GM13976 (cell line): ENCODE results near the gene TBC1D19.
"Not testable (repeated sequence)": the region's sequence is repeated elsewhere in the genome, so short reads cannot be mapped to it uniquely, and the experiment has no call there.

ENCODE experiments used
- DNase-seq: peaks from one replicate; pipeline ENCODE4 v3.0.0; 2012; ENCODE audit warnings: low spot score
- CTCF ChIP-seq: IDR thresholded peaks from 2 replicates; pipeline ENCODE4 v1.5.1; 2012; ENCODE audit warnings: borderline replicate concordance, mild to moderate bottlenecking; ENCODE audit not compliant: insufficient read depth; ENCODE audit errors: extremely low read depth, missing control alignments, control extremely low read depth
- in situ Hi-C: fragments of 300-500 bp; cut with MboI; formaldehyde crosslinking; loops from one replicate; pipeline ENCODE4 v1.12.0; 2022; ENCODE audit warnings: low sequenced_read_pairs, mixed read lengths, inconsistent platforms; ENCODE audit not compliant: unreplicated experiment

Gene TBC1D19

GRCh38 chr4:26583865-26584652 is at the start of gene TBC1D19:
TSS of gene TBC1D19 (plus strand) at chr4:26584084. CDS start at chr4:26584194, 110 bp downstream.
- DNase-seq: peak; percentile 88
- TF ChIP-seq CTCF: no peak
- in situ Hi-C loops: no loop called here

GRCh38 chr4:26542991-26543390 is 40.9 kb upstream of the TBC1D19 start:
- DNase-seq: no peak

GRCh38 chr4:26544421-26544820 is 39.5 kb upstream of the TBC1D19 start:
- no peak for TF ChIP-seq CTCF
- in situ Hi-C loops: no loop called here
- DNase-seq: no peak

More at GRCh38 chr4:26542991-26543390, 40.9 kb upstream of the TBC1D19 start:
- no peak for TF ChIP-seq CTCF
- in situ Hi-C loops: no loop called here

GRCh38 chr4:26548379-26548778 is 35.5 kb upstream of the TBC1D19 start:
- in situ Hi-C loops, DNase-seq: not testable (repeated sequence)

- TF ChIP-seq CTCF: no peak
Observed at GRCh38 chr4:26557164-26557563, 26.7 kb upstream of the TBC1D19 start.

GRCh38 chr4:26558166-26558895 is 25.6 kb upstream of the TBC1D19 start:
- no peak for DNase-seq
- in situ Hi-C loops: no loop called here
- no peak for TF ChIP-seq CTCF

More at GRCh38 chr4:26557164-26557563, 26.7 kb upstream of the TBC1D19 start:
- DNase-seq: no peak
- in situ Hi-C loops: no loop called here

GRCh38 chr4:26566133-26566532 is 17.8 kb upstream of the TBC1D19 start:
- no peak for TF ChIP-seq CTCF
- in situ Hi-C loops: no loop called here
- no peak for DNase-seq
